Iris pigment epithelial cell (primary cell): Measurements from ENCODE around the gene ZNF212.
A peak's percentile ranks its signal among the peaks of the same experiment; 100 is the strongest.
"Not testable (repeated sequence)": the region's sequence is repeated elsewhere in the genome, so short reads cannot be mapped to it uniquely, and the experiment has no call there.

Source experiments
- DNase-seq: peaks from one replicate; pipeline ENCODE4 v3.0.0-alpha.2; 2011; ENCODE audit warnings: low read depth

ZNF212 gene

GRCh38 chr7:149218469-149219420 lies 20.7 kb upstream of the ZNF212 start:
- DNase-seq: no peak

- DNase-seq: peak; percentile 72
Observed at GRCh38 chr7:149220534-149220933, 18.9 kb upstream of the ZNF212 start.

- peak; percentile 21 for DNase-seq
Observed at GRCh38 chr7:149223176-149223575, 16.3 kb upstream of the ZNF212 start.

- no peak for DNase-seq
Observed at GRCh38 chr7:149223761-149224160, 15.7 kb upstream of the ZNF212 start.

- DNase-seq: no peak
Observed at GRCh38 chr7:149224352-149224751, 15.1 kb upstream of the ZNF212 start.

GRCh38 chr7:149225106-149225505 lies 14.3 kb upstream of the ZNF212 start:
- no peak for DNase-seq

GRCh38 chr7:149225656-149226055 lies 13.8 kb upstream of the ZNF212 start:
- no peak for DNase-seq

- not testable (repeated sequence) for DNase-seq
Observed at GRCh38 chr7:149226366-149226765, 13.1 kb upstream of the ZNF212 start.

GRCh38 chr7:149226840-149227494 lies 12.5 kb upstream of the ZNF212 start:
- peak; percentile 20 for DNase-seq

- no peak for DNase-seq
Observed at GRCh38 chr7:149228831-149229471, 10.5 kb upstream of the ZNF212 start.

GRCh38 chr7:149229526-149229925 lies 9.9 kb upstream of the ZNF212 start:
- no peak for DNase-seq

GRCh38 chr7:149232362-149232761 lies 7.1 kb upstream of the ZNF212 start:
- DNase-seq: no peak

GRCh38 chr7:149233655-149234204 lies 5.7 kb upstream of the ZNF212 start:
- DNase-seq: peak; percentile 87

GRCh38 chr7:149237502-149237901 lies 1.9 kb upstream of the ZNF212 start:
- no peak for DNase-seq

GRCh38 chr7:149238051-149238450 lies 1.4 kb upstream of the ZNF212 start:
- DNase-seq: peak; percentile 15

- no peak for DNase-seq
Observed at GRCh38 chr7:149240637-149241036, 1.2 kb downstream of the ZNF212 start.

- no peak for DNase-seq
Observed at GRCh38 chr7:149241696-149242095, 2.2 kb downstream of the ZNF212 start.

- peak; percentile 24 for DNase-seq
Observed at GRCh38 chr7:149245244-149245643, 5.8 kb downstream of the ZNF212 start.

- no peak for DNase-seq
Observed at GRCh38 chr7:149245744-149246143, 6.3 kb downstream of the ZNF212 start.

- DNase-seq: no peak
Observed at GRCh38 chr7:149248777-149249176, 9.3 kb downstream of the ZNF212 start.

- not testable (repeated sequence) for DNase-seq
Observed at GRCh38 chr7:149250151-149250550, 10.7 kb downstream of the ZNF212 start.

- DNase-seq: not testable (repeated sequence)
Observed at GRCh38 chr7:149251518-149251917, 12.1 kb downstream of the ZNF212 start.
